ENCODE results near the gene TMEM88. TPM values are rescaled to one million over a fixed set of nuclear protein-coding genes. Genes with fewer than 3 reads are reported as not detected.
A peak's percentile ranks its signal among the peaks of the same experiment; 100 is the strongest.

Gene TMEM88
- total RNA-seq, 3 donors from 2014 or later: 4.8 to 21.0 (median 5.7) TPM

DNA sequence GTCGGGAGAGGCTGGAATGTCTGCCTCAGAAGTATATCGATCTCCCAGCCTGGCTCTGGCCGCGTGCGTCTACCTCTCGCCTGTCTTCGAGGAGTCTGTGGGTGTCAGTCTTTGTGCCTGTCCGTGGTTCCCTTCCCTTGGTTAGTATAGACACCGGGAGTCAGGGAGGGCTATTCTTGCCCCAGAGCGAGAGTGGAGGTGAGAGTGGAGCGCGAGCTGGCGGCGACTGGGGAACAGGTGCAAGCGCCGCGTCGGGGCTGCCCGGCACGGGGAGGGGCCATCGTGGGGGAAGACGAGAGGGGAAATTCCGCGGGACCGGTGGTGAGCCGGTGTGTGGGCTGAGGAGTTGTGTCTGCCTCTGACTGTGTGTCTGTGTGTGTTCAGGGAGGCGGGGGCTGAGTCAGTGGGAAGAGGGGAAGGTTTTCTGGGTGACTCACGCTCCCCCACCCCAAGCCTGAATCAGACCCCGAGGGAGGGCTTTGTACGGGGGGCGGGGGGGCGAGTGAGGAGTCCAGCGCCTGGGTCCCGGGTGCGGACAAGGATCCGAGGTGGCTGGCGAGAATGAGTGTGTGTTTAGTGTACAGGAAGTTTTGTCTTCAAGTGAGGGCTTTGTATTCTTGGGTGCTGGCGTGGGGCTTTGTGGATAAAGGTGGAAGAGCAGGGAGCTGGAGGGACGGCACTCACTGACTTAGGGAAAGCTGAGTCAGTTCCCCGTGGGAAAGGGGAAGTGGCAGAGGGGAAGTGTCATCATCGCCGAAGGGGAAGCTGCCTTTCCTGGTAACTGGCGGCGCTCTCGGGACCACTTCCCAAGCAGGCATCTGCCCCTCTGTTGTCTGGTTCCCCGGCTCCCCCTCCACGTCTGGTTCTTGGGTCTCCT, 12.2 kb upstream of the TMEM88 start:
- intact Hi-C loops (cut with DNase I; ENCODE audit: low total_unique reads): no loop called here
- H3K9me3 ChIP-seq: no peaks in the 10 kb centered on the region
- peaks cover 13 to 30% of the 10 kb centered on the region in 2 donors for H3K4me1 ChIP-seq
- peak; percentile 71 to 72 for DNase-seq (ENCODE audit: low spot score in 2 of 2)
- H3K27ac ChIP-seq: peak overlapping the region; percentile 96 to 98
- peak overlapping the region; percentile 55 to 88 (median 68) for H3K4me3 ChIP-seq
- H3K36me3 ChIP-seq: no peaks in the 10 kb centered on the region
- TF ChIP-seq POLR2AphosphoS5 (IDR thresholded peaks at IDR 0.05) (peak in 2 of 3 donors; percentile 51 to 92), POLR2A (IDR thresholded peaks at IDR 0.05) (peak; percentile 12)
- TF ChIP-seq, protein P1, sequence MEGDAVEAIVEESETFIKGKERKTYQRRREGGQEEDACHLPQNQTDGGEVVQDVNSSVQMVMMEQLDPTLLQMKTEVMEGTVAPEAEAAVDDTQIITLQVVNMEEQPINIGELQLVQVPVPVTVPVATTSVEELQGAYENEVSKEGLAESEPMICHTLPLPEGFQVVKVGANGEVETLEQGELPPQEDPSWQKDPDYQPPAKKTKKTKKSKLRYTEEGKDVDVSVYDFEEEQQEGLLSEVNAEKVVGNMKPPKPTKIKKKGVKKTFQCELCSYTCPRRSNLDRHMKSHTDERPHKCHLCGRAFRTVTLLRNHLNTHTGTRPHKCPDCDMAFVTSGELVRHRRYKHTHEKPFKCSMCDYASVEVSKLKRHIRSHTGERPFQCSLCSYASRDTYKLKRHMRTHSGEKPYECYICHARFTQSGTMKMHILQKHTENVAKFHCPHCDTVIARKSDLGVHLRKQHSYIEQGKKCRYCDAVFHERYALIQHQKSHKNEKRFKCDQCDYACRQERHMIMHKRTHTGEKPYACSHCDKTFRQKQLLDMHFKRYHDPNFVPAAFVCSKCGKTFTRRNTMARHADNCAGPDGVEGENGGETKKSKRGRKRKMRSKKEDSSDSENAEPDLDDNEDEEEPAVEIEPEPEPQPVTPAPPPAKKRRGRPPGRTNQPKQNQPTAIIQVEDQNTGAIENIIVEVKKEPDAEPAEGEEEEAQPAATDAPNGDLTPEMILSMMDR (IDR thresholded peaks at IDR 0.05): no peak
- H3K27me3 ChIP-seq: no peaks in the 10 kb centered on the region

DNA sequence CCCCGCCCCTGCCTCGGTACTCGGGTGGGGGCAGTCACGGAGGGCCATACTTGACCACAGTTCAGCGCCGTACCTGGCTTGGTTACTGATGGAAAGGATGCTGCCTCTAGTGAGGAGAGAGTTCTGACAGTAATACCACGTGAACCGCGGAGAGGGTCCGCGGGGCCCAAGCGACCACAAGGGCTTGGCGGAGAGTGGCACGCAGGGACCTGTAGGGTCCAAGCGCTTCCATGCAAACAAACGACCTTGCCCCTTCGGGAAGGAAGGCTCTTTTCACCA, 11.7 kb upstream of the TMEM88 start:
- peaks cover 13 to 26% of the 10 kb centered on the region in 2 donors for H3K4me1 ChIP-seq
- no peaks in the 10 kb centered on the region for H3K36me3 ChIP-seq
- H3K27ac ChIP-seq: peak overlapping the region; percentile 96 to 98
- no peaks in the 10 kb centered on the region for H3K9me3 ChIP-seq
- intact Hi-C loops (cut with DNase I; ENCODE audit: low total_unique reads): no loop called here
- H3K27me3 ChIP-seq: no peaks in the 10 kb centered on the region
- H3K4me3 ChIP-seq: peak overlapping the region; percentile 55 to 88 (median 68)
- DNase-seq (ENCODE audit: low spot score in 2 of 2): no peak
- no peak for TF ChIP-seq POLR2AphosphoS5 (IDR thresholded peaks at IDR 0.05)
- TF ChIP-seq, protein P1 (IDR thresholded peaks at IDR 0.05): peak in 1 of 3 donors; percentile 3

DNA sequence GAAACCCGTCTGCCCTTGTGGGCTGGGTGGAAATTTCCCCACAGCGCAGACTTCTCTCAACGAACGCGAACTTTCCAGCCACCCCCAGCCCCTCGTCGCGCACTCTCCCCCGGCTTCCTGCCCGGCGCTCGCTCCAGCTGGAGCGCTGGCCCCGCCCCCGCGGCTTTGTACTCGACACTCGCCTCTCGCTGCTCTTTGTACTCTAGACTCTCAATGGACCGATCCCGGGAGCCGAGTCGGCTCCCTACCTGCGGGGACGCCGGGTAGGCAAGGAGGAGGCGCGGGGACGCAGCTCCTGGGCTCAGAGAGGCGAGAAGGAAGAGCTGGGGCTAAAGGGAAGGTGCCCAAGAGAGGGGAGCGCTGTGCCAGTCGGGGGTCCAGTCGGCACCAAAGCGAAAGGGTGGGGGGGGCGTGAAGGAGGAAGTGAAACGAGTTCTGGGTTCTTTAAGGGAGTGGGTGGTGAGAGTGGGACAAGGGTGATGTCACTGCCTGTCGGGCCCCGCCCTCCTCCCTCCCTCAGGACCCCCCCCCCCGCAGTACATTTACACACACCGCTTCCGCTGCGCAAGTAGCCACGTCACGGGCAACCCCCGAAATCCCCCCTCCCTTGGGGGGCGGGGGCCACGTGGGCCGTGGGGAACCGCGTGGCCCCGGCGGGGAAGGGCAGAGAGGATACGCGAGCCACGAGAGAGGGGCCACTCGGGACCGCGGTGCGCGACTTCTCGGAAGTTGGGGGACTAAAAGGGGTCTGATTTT, 11.2 kb upstream of the TMEM88 start:
- no peaks in the 10 kb centered on the region for H3K9me3 ChIP-seq
- intact Hi-C loops (cut with DNase I; ENCODE audit: low total_unique reads): no loop called here
- H3K27ac ChIP-seq: peak overlapping the region; percentile 96 to 98
- H3K36me3 ChIP-seq: no peaks in the 10 kb centered on the region
- peak overlapping the region; percentile 55 to 88 (median 68) for H3K4me3 ChIP-seq
- no peaks in the 10 kb centered on the region for H3K27me3 ChIP-seq
- TF ChIP-seq, protein P1 (IDR thresholded peaks at IDR 0.05): peak in 1 of 3 donors; percentile 0
- TF ChIP-seq POLR2A (IDR thresholded peaks at IDR 0.05): no peak
- peak in 2 of 3 donors; percentile 59 to 65 for TF ChIP-seq POLR2AphosphoS5 (IDR thresholded peaks at IDR 0.05)
- peak; percentile 79 to 82 for DNase-seq (ENCODE audit: low spot score in 2 of 2)
- peaks cover 11 to 25% of the 10 kb centered on the region in 2 donors for H3K4me1 ChIP-seq

DNA sequence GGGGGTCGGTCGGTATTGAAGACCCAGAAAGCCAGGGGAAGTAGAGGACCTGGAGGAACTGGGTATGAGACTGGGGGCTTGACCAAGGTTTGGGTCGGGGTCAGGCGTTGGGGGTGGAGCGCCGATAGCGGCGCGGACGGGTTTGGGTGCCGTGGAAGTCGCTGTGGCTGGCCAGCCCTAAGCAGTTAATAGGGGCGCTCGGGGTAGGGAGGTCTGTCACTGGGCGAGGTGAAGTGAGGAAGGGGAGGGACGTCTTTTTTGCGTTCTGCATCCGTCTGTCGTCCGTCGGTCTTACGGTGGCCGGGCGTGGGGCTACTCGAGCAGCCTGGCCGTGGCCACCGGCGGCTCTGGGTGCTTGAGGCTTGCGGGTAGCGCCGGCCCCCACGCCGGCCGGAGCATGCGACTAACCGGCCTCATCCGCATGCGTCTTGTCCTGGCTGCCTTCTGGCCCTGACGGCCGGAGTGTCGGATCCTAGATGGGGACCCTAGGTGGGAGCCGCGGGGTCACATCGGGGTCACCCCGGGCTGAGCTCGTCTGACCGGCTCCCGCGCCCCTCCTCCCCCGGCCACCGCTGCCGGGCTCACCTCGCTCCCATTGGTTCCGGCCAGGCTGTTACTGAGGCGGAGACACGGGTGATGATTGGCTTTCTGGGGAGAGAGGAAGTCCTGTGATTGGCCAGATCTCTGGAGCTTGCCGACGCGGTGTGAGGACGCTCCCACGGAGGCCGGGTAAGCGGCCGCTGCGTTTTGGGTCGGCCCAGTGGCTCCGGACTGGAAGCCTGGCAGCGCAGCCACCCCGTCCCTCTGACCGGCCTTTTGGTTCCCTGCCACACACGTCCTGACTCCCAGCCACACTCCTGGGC, 10.3 kb upstream of the TMEM88 start:
- Histone ChIP-seq H3K9me3 (no peaks in the 10 kb centered on the region), H3K27ac (peak overlapping the region; percentile 96 to 98), H3K36me3 (no peaks in the 10 kb centered on the region), H3K4me3 (peak overlapping the region; percentile 55 to 88 (median 68)), H3K4me1 (peaks cover 4 to 17% of the 10 kb centered on the region in 2 donors), H3K27me3 (no peaks in the 10 kb centered on the region)
- peak; percentile 91 for DNase-seq (ENCODE audit: low spot score in 2 of 2)
- peak; percentile 66 to 89 (median 78) for TF ChIP-seq POLR2AphosphoS5 (IDR thresholded peaks at IDR 0.05)
- TF ChIP-seq, protein P1 (IDR thresholded peaks at IDR 0.05): no peak
- peak; percentile 57 for TF ChIP-seq POLR2A (IDR thresholded peaks at IDR 0.05)
- intact Hi-C loops (cut with DNase I; ENCODE audit: low total_unique reads): no loop called here
